Measurements from ENCODE around the gene TRIO.

Gene TRIO

GRCh38 chr5:14148890-14149671 lies 5.9 kb downstream of the TRIO start:
- no peak for DNase-seq

- no peak for DNase-seq
These were observed 6.6 kb downstream of the TRIO start for GRCh38 chr5:14149672-14150274.

GRCh38 chr5:14151416-14151815 lies 8.3 kb downstream of the TRIO start:
- DNase-seq = no peak

GRCh38 chr5:14153071-14153864 lies 10.1 kb downstream of the TRIO start:
- no peak for DNase-seq

- DNase-seq = no peak
These were observed 11.0 kb downstream of the TRIO start for GRCh38 chr5:14153932-14154731.

GRCh38 chr5:14155075-14155474 lies 11.9 kb downstream of the TRIO start:
- DNase-seq = no peak

- DNase-seq = no peak
These were observed 12.6 kb downstream of the TRIO start for GRCh38 chr5:14155739-14156138.

GRCh38 chr5:14156290-14156649 lies 13.1 kb downstream of the TRIO start:
- no peak for DNase-seq

- no peak for DNase-seq
These were observed 13.7 kb downstream of the TRIO start for GRCh38 chr5:14156650-14157492.

GRCh38 chr5:14157493-14157782 lies 14.3 kb downstream of the TRIO start:
- DNase-seq = no peak

- DNase-seq = no peak
These were observed 15.9 kb downstream of the TRIO start for GRCh38 chr5:14158890-14159666.

GRCh38 chr5:14161825-14162556 lies 18.8 kb downstream of the TRIO start:
- no peak for DNase-seq

GRCh38 chr5:14164164-14165163 lies 21.3 kb downstream of the TRIO start:
- no peak for DNase-seq

GRCh38 chr5:14165375-14166106 lies 22.4 kb downstream of the TRIO start:
- DNase-seq = no peak

- no peak for DNase-seq
These were observed 23.3 kb downstream of the TRIO start for GRCh38 chr5:14166437-14166836.

- DNase-seq = no peak
These were observed 24.2 kb downstream of the TRIO start for GRCh38 chr5:14167211-14167845.

- DNase-seq = no peak
These were observed 25.1 kb downstream of the TRIO start for GRCh38 chr5:14168144-14168792.

GRCh38 chr5:14168793-14169262 lies 25.7 kb downstream of the TRIO start:
- DNase-seq = no peak
